Liver (tissue), 9 donors: ENCODE measurements around the gene LRMDA. TPM values are rescaled to one million over a fixed set of nuclear protein-coding genes. Genes with fewer than 3 reads are reported as not detected.

Experiments used
- DNase-seq: peaks from one replicate; pipeline ENCODE4 v3.0.0-alpha.2; 2017; ENCODE audit warnings: low spot score
- H3K27ac ChIP-seq, 2 donors: one replicate each; pipeline ENCODE4 v1.7.0; 2013; ENCODE audit warnings: inconsistent platforms in 2 of 2, low read length in 2 of 2, control low read depth in 1 of 2, low read depth in 1 of 2, mild to moderate bottlenecking in 1 of 2
- H3K27me3 ChIP-seq, 4 donors: one replicate each; pipeline versions ENCODE4 v1.6.1 to v1.7.0; 2013; ENCODE audit warnings: low read length in 3 of 4, inconsistent platforms in 1 of 4, mild to moderate bottlenecking in 1 of 4, moderate library complexity in 1 of 4; ENCODE audit not compliant: control insufficient read depth in 4 of 4, insufficient read depth in 4 of 4
- H3K36me3 ChIP-seq, 4 donors: one replicate each; pipeline versions ENCODE4 v1.6.1 to v1.7.0; 2013; ENCODE audit warnings: low read length in 3 of 4, mild to moderate bottlenecking in 3 of 4, low read depth in 1 of 4, moderate library complexity in 1 of 4; ENCODE audit not compliant: control insufficient read depth in 4 of 4, insufficient read depth in 3 of 4
- H3K4me1 ChIP-seq, 4 donors: one replicate each; pipeline versions ENCODE4 v1.6.1 to v1.7.0; 2013; ENCODE audit warnings: low read length in 3 of 4, mild to moderate bottlenecking in 3 of 4, moderate library complexity in 1 of 4; ENCODE audit not compliant: control insufficient read depth in 4 of 4, insufficient read depth in 4 of 4
- H3K4me3 ChIP-seq, 3 donors: one replicate each; pipeline versions ENCODE4 v1.6.1 to v1.7.0; 2013; ENCODE audit warnings: low read length in 3 of 3, control low read depth in 1 of 3, low read depth in 1 of 3, mild to moderate bottlenecking in 1 of 3
- H3K9ac ChIP-seq, 2 donors: one replicate each; pipeline ENCODE4 v1.7.0; 2013; ENCODE audit warnings: low read length in 2 of 2, mild to moderate bottlenecking in 2 of 2, moderate library complexity in 2 of 2, control low read depth in 1 of 2, low read depth in 1 of 2
- H3K9me3 ChIP-seq, 4 donors: one replicate each; pipeline versions ENCODE4 v1.6.1 to v1.7.0; 2013; ENCODE audit warnings: low read length in 3 of 4; ENCODE audit not compliant: control insufficient read depth in 4 of 4
- ATF3 ChIP-seq: IDR thresholded peaks from 2 replicates; pipeline ENCODE4 v1.6.1; 2016; ENCODE audit warnings: antibody characterized with exemption
- CTCF ChIP-seq: fragments of 150-350 bp; IDR thresholded peaks from 2 replicates; pipeline ENCODE4 v1.5.1; 2017; ENCODE audit warnings: improper control_type of control experiment, low read depth, low read length; ENCODE audit not compliant: missing input control
- EGR1 ChIP-seq, 2 donors: IDR thresholded peaks; 2 replicates each; pipeline ENCODE4 v1.6.1; 2016 to 2018; ENCODE audit warnings: antibody characterized with exemption in 2 of 2, low read depth in 2 of 2
- FOXA1 ChIP-seq: IDR thresholded peaks from 2 replicates; pipeline ENCODE4 v1.6.1; 2016; ENCODE audit warnings: antibody characterized with exemption
- FOXA2 ChIP-seq: IDR thresholded peaks from 2 replicates; pipeline ENCODE4 v1.6.1; 2016; ENCODE audit warnings: antibody characterized with exemption
- GABPA ChIP-seq, 2 donors: IDR thresholded peaks in 1 of 2; conservative IDR thresholded peaks in 1 of 2; 2 replicates each; pipeline ENCODE4 v1.6.1; 2016; ENCODE audit warnings: antibody characterized with exemption in 2 of 2, mild to moderate bottlenecking in 1 of 2, moderate library complexity in 1 of 2
- HNF4A ChIP-seq, 2 donors: conservative IDR thresholded peaks; 2 replicates each; pipeline ENCODE4 v1.6.1; 2016; ENCODE audit warnings: antibody characterized with exemption in 2 of 2, mild to moderate bottlenecking in 2 of 2
- HNF4G ChIP-seq: IDR thresholded peaks from 2 replicates; pipeline ENCODE4 v1.6.1; 2016; ENCODE audit warnings: antibody characterized with exemption
- JUND ChIP-seq, 2 donors: IDR thresholded peaks; 2 replicates each; pipeline ENCODE4 v1.6.1; 2016; ENCODE audit warnings: antibody characterized with exemption in 2 of 2
- MAX ChIP-seq: IDR thresholded peaks from 2 replicates; pipeline ENCODE4 v1.6.1; 2016; ENCODE audit warnings: antibody characterized with exemption
- NR2F2 ChIP-seq: IDR thresholded peaks from 2 replicates; pipeline ENCODE4 v1.6.1; 2016; ENCODE audit warnings: antibody characterized with exemption
- RAD21 ChIP-seq, 2 donors: IDR thresholded peaks; 2 replicates each; pipeline ENCODE4 v1.6.1; 2016; ENCODE audit warnings: antibody characterized with exemption in 2 of 2, mild to moderate bottlenecking in 2 of 2
- REST ChIP-seq: IDR thresholded peaks from 2 replicates; pipeline ENCODE4 v1.6.1; 2016; ENCODE audit warnings: antibody characterized with exemption, mild to moderate bottlenecking
- RXRA ChIP-seq, 2 donors: IDR thresholded peaks; 2 replicates each; pipeline ENCODE4 v1.6.1; 2017 to 2018; ENCODE audit warnings: antibody characterized with exemption in 2 of 2, mild to moderate bottlenecking in 1 of 2
- SP1 ChIP-seq: IDR thresholded peaks from 2 replicates; pipeline ENCODE4 v1.6.1; 2018; ENCODE audit warnings: antibody characterized with exemption, mild to moderate bottlenecking
- TAF1 ChIP-seq: conservative IDR thresholded peaks from 2 replicates; pipeline ENCODE4 v1.6.1; 2016; ENCODE audit warnings: antibody characterized with exemption, mild to moderate bottlenecking
- YY1 ChIP-seq: IDR thresholded peaks from 2 replicates; pipeline ENCODE4 v1.6.1; 2016; ENCODE audit warnings: antibody characterized with exemption, mild to moderate bottlenecking
- ZBTB33 ChIP-seq: IDR thresholded peaks from 2 replicates; pipeline ENCODE4 v1.6.1; 2016; ENCODE audit warnings: antibody characterized with exemption
- WGBS: extraction: QIAGEN DNeasy Blood & Tissue Kit; methylation state at CpG from one replicate; pipeline ENCODE4 v1.1.7; 2013; 5-methylcytosine and 5-hydroxymethylcytosine counted together
- polyA plus RNA-seq, 2 donors: library from polyadenylated mRNA; stranded (reverse) in 1 of 2; unstranded in 1 of 2; fragments of 200-250 nt in 1 of 2; fragments of >200 nt in 1 of 2; fragmentation: Nextera tagmentation in 1 of 2; extraction: Ambion mirVana in 1 of 2; gene quantifications; one replicate each; pipeline versions ENCODE4 v1.2.1 to v1.2.3, GENCODE V29; 2013 to 2015
- total RNA-seq, 2 donors: library from RNA; depleted of rRNA; stranded (reverse); fragments of >200 nt; gene quantifications; one replicate each; pipeline ENCODE4 v1.2.3, GENCODE V29; 2014
- donor health status: healthy.
- donor health status: healthy.
- donor health status: healthy.
- donor health status: healthy.
- donor health status: healthy.

Gene LRMDA
- total and polyA plus RNA-seq, 4 donors, result 7.9 to 15.8 (median 11.3) TPM

GRCh38 chr10:75959209-75959608 is 527.8 kb downstream of the LRMDA start:
- Histone ChIP-seq H3K9me3 (no peaks in the 10 kb centered on the region), H3K36me3 (no peaks in the 10 kb centered on the region), H3K27me3 (no peaks in the 10 kb centered on the region), H3K27ac (no peak overlapping the region), H3K4me1 (no peaks in the 10 kb centered on the region), H3K4me3 (no peak overlapping the region), H3K9ac (no peak overlapping the region)
- TF ChIP-seq MAX (no peak), NR2F2 (no peak), ZBTB33 (no peak), HNF4G (no peak), SP1 (no peak), GABPA (IDR thresholded peaks at IDR 0.05 in 1 of 2, conservative IDR thresholded peaks at IDR 0.05 in 1 of 2) (no peak), FOXA1 (no peak), JUND (IDR thresholded peaks at IDR 0.05) (no peak), REST (no peak), HNF4A (conservative IDR thresholded peaks at IDR 0.05) (no peak), ATF3 (no peak), FOXA2 (no peak), RAD21 (IDR thresholded peaks at IDR 0.05) (no peak), EGR1 (IDR thresholded peaks at IDR 0.05; ENCODE audit: low read depth in 2 of 2) (no peak), CTCF (no peak), TAF1 (no peak), YY1 (no peak), RXRA (IDR thresholded peaks at IDR 0.05) (no peak)
- DNase-seq, result no peak
- 95% methylated on average over 4 of the region's 4 CpGs for WGBS

GRCh38 chr10:75959912-75960311 is 528.5 kb downstream of the LRMDA start:
- H3K27me3 ChIP-seq, result no peaks in the 10 kb centered on the region
- H3K4me1 ChIP-seq, result no peaks in the 10 kb centered on the region
- no peak for TF ChIP-seq HNF4G
- TF ChIP-seq ATF3, result no peak
- peak; percentile 2 to 8 for TF ChIP-seq HNF4A (conservative IDR thresholded peaks at IDR 0.05)
- no peak overlapping the region for H3K4me3 ChIP-seq
- DNase-seq, result no peak
- no peak overlapping the region for H3K9ac ChIP-seq
- no peak overlapping the region for H3K27ac ChIP-seq
- no peaks in the 10 kb centered on the region for H3K9me3 ChIP-seq
- no peaks in the 10 kb centered on the region for H3K36me3 ChIP-seq
- WGBS, result 28% methylated on average over 1 of the region's 1 CpG
